Tibial nerve (tissue), 4 donors: Measurements from ENCODE around the gene KATNAL1.

Experiments
- CTCF ChIP-seq, 5 experiments: fragments of 200-600 bp in 3 of 5; fragments of 450-650 bp in 2 of 5; sonication (generic) in 3 of 5; IDR thresholded peaks; one replicate each; pipeline ENCODE4 v1.5.1; 2016 to 2019; ENCODE audit warnings: antibody characterized with exemption in 5 of 5, mild to moderate bottlenecking in 3 of 5, moderate library complexity in 2 of 5
- EP300 ChIP-seq, 2 donors: sonication (generic); formaldehyde crosslinking; IDR thresholded peaks; one replicate each; pipeline ENCODE4 v1.6.1; 2017; ENCODE audit warnings: antibody characterized with exemption in 2 of 2, mild to moderate bottlenecking in 1 of 2
- POLR2A ChIP-seq, 2 donors: fragments of 450-650 bp; IDR thresholded peaks; one replicate each; pipeline ENCODE4 v1.6.1; 2017; ENCODE audit warnings: antibody characterized with exemption in 2 of 2, mild to moderate bottlenecking in 2 of 2, moderate library complexity in 2 of 2

GRCh38 chr13:30169442-30169841 lies 137.9 kb downstream of the KATNAL1 start:
- TF ChIP-seq CTCF (IDR thresholded peaks at IDR 0.05) (no peak), EP300 (IDR thresholded peaks at IDR 0.05) (no peak), POLR2A (IDR thresholded peaks at IDR 0.05) (no peak)
